ENCODE results near the gene FAM83G.

The FAM83G gene

DNA sequence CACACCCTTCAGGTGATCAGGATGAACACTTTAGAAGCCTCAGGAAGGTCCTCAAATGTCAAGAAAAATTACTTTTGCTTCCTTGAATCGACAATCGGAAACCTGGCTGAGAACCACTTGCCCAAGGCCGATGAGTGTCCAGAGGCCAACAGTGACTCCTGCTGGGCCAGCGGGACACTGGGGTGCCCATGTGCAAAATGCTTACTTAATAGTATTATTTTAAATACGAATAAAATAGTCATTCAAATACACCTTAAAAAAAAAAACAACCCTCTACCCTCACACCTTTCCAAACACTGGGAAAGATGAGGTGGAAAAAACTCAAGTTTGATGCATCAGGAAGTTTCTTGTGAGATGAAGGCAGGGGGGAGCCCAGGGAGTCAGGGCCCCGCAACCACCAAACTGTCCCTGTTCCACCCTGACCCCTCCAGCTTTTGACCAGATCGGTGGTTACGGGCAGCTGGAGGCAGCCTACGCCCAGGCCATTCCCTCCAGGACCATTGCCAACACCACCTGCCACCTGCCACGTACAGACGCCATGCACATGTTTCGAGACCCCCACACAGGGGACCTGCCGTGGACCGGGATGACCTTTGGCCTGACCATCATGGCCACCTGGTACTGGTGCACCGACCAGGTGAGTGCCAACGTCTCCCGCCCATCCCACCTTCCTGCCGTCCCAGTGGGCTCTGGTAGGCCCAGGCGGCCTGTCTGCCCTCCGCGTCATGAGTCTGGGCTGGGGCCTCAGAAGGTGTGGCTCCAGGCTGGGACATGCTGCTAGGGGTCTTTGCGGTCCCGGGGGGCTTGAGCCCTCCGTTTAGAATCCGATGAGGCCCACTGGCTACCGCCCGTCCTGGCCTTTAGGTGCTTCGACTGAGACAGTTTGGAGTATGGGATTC is 33.7 kb downstream of the FAM83G start:
- no peak for DNase-seq (ENCODE audit: low read depth in 2 of 2, low spot score in 1 of 2)

DNA sequence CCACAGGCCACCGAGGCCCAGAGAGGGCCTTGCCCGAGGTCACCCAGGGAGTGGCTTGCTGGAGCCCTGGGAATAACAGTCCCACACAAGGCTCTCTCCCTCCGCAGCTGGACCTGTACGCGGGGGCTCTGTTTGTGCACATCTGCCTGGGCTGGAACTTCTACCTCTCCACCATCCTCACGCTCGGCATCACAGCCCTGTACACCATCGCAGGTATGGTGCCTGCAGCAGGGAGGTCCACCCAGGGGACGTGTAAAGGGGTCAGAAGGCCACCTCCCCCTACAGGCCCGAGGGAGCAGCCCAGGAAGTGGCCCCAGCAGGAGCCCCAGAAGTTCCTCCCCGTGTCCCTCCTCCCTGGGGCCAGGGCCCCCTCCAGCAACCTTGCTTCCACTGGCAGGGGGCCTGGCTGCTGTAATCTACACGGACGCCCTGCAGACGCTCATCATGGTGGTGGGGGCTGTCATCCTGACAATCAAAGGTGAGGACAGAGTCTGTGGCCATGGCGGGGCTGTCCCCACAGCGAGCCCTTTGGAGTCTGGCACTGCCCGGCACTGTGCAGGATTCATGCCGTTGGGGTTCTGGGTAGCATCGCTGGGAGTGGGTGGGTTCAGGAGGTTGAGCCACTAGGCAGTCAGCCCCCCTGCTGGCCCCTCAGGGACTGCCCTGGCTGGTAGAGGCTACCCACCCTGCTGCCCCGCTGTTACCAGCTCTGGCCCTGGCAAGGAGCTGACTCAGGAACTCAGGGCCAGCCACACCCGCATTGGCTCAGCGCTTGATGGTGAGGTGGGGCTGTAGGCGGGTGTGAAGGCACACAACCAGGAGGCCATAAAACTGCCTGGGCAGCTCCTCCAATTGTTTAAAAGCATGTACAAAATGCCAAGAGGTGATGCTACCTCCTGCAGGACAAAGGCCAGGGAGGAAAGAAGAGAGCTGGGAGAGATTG is 35.3 kb downstream of the FAM83G start:
- DNase-seq (ENCODE audit: low read depth in 2 of 2, low spot score in 1 of 2) = no peak

DNA sequence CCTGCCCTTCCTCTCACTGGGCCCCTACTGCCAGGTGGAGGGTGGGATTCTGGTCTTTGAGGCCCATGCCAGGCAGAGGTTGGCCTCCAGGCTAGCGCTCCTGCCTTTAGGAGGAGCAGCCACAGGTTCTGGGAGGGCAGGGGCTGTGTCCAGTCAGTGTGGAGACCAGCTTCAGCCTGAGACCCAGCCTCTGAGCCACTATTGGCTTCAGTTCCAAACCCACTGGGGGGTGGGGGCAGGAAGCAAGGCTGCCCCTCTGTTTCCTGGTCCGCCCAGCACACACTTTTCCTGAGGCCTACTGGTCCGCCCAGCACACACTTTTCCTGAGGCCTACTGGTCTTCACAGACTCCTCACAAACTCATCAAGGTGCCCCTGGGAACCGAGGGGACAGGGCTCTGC is 36.2 kb downstream of the FAM83G start:
- DNase-seq (ENCODE audit: low read depth in 2 of 2, low spot score in 1 of 2) = no peak

DNA sequence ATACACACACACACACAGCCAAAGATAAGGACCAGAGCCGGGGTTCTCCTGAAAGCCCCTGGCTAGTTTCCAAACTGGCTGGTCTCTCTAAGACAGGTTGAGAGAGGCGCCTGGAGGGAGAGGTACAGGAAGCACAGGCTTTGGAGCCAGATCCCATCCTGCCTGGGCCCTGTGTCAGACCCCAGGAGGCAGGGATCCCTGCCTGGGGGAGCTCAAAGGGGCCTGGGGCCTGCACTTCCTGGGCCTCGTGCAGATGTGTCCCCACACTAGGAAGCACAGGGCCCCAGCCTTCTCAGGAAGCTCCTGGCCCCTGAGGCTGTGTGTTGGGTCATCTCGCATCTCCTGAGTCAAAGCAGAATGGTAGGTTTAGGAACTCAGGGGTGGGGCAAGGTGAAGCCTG is 36.6 kb downstream of the FAM83G start:
- no peak for DNase-seq (ENCODE audit: low read depth in 2 of 2, low spot score in 1 of 2)

DNA sequence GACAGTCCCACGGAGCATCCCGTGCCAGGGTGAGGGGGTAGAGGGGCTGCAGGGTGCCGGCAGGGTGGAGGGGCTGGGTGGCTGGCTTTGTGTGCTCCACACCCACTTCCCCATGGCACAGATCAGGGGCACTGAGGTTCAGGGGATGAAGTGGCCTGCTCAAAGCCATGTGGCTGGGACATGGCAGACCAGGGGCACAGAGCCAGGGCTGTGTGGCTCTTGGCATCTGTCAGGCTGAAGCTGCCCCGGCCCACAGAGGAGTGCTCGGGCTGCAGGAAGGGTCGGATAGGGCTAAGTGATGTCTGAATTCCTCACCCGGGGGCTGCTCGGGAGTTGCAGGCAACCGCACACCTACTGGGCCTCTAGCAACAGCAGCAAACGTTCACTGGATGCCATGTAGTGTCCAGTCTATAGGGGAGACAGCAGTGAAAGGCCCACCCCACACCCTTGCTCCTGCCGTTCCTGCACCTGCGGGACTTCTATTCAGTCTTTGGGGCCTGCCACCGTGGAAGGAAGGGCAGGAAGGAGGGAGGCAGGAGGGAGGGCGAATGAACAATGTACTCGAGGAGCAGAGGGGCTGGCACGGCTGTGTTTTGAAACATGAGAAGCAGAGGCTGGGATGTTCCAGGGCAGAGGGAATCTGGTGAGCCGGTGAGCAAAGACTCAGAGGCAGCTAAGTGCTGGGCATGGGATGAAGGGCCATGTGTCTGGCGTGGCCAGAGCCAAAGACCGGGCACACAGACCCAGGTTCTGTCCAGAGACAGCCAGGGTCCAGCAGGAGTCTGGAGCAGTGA is 37.5 kb downstream of the FAM83G start:
- DNase-seq (ENCODE audit: low read depth in 2 of 2, low spot score in 1 of 2) = no peak

GRCh38 chr17:18965530-18966236 is 38.9 kb downstream of the FAM83G start:
- DNase-seq (ENCODE audit: low read depth in 2 of 2, low spot score in 1 of 2) = no peak

GRCh38 chr17:18964550-18964949 is 40.0 kb downstream of the FAM83G start:
- no peak for DNase-seq (ENCODE audit: low read depth in 2 of 2, low spot score in 1 of 2)

DNA sequence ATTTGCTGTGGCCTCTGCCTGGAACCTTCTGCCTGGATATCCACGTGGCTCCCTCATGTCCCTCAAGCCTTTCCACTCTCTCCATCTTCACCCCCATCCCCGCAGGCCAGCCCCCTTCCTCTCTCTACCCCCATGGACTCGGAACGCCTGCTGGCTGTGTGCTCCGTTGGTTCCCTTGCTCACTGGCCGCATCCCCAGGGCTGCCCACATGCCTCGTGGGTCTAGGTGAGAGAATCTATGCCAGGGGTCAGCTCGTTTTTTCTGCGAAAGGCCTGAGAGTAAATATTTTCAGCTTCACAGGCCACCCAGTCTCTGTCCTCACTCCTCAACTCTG is 40.6 kb downstream of the FAM83G start:
- no peak for DNase-seq (ENCODE audit: low read depth in 2 of 2, low spot score in 1 of 2)

DNA sequence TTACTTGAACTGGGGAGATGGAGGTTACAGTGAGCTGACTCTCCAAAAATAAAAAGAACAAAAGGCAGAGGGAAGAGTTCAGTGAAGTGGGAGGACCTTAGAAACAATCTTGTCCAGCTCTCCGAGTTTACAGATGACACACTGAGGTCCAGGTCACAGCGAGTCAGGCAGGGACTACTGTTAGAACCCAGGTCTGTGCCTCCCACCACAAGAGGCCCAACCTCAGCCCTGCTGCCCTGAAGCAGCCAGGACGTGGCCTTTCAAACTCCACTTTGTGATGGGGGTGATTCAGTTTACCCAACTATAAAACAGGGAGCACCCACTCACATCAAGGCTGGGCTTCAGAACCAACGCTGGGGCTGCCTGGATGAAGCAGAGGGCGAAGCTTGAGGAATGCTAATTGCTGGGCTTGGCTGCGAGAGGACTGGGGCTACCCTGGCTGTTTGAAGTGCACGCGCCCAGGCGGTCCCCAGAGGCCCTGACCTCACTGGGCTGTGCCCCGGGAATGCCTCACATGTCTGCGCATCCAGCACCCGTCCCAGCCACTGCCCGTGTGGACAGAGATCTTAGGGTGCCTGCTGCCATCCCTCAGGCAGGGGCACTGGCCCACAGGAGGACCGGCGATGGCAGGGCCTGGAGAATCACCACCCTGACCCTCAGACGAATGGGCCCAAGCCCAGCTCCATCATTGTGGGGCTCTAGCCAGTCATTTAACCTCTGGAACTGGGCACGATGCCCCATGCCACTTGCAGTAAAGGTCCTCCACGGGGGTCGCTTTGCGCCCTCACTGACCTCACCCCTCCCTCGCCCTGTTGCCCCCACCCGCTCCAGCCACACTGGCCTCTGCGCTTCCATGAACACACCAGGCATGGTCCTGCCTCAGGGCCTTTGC is 41.2 kb downstream of the FAM83G start:
- no peak for DNase-seq (ENCODE audit: low read depth in 2 of 2, low spot score in 1 of 2)

- DNase-seq (ENCODE audit: low read depth in 2 of 2, low spot score in 1 of 2) = no peak
Measured at GRCh38 chr17:18962494-18962815, 42.1 kb downstream of the FAM83G start.

- DNase-seq (ENCODE audit: low read depth in 2 of 2, low spot score in 1 of 2) = no peak
Measured at GRCh38 chr17:18961634-18962493, 42.7 kb downstream of the FAM83G start.

DNA sequence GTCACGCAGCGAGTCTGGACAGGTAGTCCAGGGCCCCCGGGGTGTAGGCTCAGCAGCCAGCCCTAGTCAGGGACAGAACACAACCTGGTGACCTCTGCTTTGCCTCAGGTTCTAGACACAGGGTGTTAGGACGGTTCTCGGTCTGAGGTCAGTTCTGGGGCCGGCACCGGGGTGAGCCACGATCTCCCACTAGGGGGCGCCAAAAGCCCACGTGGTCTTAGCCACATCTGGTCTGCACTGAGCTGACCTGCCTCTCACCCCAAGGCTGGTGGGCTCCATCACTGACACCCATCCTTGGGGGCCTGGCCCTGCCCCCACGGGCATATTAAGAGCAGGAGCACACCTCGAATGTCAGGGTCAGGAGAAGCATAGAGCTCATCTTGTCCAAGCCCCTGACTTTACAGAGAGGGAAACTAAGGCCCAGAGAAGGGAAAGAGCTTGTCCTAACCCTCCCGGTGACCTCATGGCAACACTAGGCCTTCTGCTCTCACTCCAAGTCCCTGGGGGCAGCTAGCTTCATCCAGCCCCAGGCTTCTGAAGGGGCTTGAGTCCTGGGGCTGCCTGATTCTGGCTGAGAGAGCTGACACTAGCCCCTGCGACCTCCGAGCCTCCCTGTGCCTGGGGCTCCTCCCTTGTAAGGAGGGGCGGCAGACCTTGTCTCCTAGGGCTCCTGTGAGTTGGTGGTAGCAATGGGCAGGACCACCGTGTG is 43.6 kb downstream of the FAM83G start:
- DNase-seq (ENCODE audit: low read depth in 2 of 2, low spot score in 1 of 2) = peak; percentile 63 to 68

DNA sequence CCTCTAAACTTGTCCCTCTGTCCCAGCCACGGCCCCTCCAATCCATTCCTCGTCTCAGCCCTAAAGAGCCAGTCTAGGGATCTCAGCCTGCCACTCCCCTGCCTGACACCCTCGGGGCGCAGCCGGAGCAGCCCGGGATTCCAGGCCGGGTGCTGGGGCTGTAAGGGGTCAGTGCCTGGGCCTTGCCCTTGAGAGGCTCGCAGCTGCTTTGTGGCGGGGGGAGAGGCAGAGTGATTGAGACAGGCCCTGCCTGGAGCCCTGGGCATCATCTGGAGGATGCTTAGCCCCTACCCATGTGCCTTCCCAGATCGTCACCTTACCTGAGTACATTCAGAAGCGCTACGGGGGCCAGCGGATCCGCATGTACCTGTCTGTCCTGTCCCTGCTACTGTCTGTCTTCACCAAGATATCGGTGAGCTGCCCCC is 44.3 kb downstream of the FAM83G start:
- no peak for DNase-seq (ENCODE audit: low read depth in 2 of 2, low spot score in 1 of 2)

DNA sequence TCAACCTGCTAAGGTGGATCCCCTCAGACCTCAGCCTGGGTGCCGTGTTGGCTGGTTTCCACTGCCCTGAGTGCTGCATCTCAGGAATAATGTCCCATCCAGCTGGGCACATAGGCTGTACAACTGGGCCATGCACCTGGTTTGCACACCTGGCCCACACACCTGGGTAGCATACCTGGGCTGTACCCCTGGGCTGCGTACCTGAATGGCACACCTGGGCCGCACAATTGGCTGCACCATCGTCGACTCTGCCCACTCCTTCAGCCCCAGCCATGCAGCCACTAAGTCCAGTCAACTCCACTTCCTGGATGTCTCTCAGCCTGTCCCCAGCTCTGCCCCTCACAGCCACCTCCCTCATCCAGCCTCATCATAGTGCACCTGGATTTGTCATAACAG is 44.7 kb downstream of the FAM83G start:
- DNase-seq (ENCODE audit: low read depth in 2 of 2, low spot score in 1 of 2) = no peak

- DNase-seq (ENCODE audit: low read depth in 2 of 2, low spot score in 1 of 2) = no peak
Measured at GRCh38 chr17:18959071-18959844, 45.3 kb downstream of the FAM83G start.

DNA sequence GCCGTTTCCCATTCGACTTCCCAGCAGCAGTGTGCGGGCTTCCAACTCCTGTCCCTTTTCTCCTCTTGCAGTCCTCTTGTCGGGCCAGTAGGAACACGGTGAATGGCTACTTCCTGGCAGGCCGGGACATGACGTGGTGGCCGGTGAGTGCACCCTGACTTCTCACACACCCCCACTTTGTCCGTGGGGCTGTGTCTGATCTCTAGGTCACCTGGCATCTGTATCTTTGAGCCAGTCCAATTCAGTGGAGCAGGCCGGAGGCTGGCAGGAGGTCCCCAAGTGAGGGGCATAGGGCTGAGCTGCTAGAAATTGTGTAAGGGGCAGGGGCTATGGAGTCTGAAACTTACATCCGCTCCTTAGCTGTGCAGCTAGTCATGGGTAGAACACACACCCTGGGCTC is 46.0 kb downstream of the FAM83G start:
- DNase-seq (ENCODE audit: low read depth in 2 of 2, low spot score in 1 of 2) = no peak

GRCh38 chr17:18957831-18958230 is 46.7 kb downstream of the FAM83G start:
- no peak for DNase-seq (ENCODE audit: low read depth in 2 of 2, low spot score in 1 of 2)

GRCh38 chr17:18956581-18956980 is 48.0 kb downstream of the FAM83G start:
- DNase-seq (ENCODE audit: low read depth in 2 of 2, low spot score in 1 of 2) = no peak

Measured in stimulated activated CD8-positive, alpha-beta memory T cell treated with anti-CD3 and anti-CD28 coated beads, Interleukin-4, amount 100 ng/mL, for 1 hour (primary cell).